ENCODE results near the gene COX4I1. TPM values are rescaled to one million over a fixed set of nuclear protein-coding genes. Genes with fewer than 3 reads are reported as not detected.
A peak's percentile ranks its signal among the peaks of the same experiment; 100 is the strongest.

Gene COX4I1
- total and polyA plus RNA-seq, 2 donors (not counting 1 experiment from before 2014, with no cell fraction given), result 759 to 813 TPM

DNA sequence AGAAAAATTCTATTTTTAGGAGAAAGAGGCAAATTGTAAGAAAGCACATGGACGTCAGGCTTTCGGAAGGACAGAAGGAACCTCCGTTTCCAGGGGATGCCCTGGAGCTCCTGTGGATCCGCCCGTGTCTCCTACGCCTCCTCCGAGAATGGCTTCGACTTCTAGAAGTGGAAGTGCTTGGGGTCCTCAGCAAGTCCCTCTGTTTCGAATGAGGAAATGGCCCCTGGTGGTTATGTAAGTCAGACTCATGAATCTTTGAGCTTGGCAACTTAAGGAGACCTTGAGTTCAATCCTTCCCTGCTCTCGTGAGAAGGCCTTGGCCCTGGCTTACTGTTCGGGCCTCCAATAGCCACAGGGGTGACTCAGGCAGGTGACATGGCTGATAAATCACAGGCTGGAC lies 38.9 kb downstream of the COX4I1 start:
- Histone ChIP-seq H3K4me2 (replicated peaks; ENCODE audit: low read depth, low read length, poor library complexity, severe bottlenecking) (no peak overlapping the region), H4K20me1 (ENCODE audit: control insufficient read depth, insufficient read depth, low read length, poor library complexity, severe bottlenecking) (no peaks in the 10 kb centered on the region), H3K27me3 (replicated peaks in 1 of 4; ENCODE audit: control extremely low read depth in 1 of 4, control insufficient read depth in 3 of 4, insufficient read depth in 4 of 4, low read length in 3 of 4) (peaks cover 0 to 12% (median 0%) of the 10 kb centered on the region in 4 experiments), H3K36me3 (replicated peaks in 1 of 2; ENCODE audit: control extremely low read depth in 1 of 2, control insufficient read depth in 1 of 2, extremely low read depth in 1 of 2, insufficient read depth in 2 of 2, low read length in 1 of 2) (no peaks in the 10 kb centered on the region), H3K27ac (ENCODE audit: low read length in 2 of 2) (no peak overlapping the region), H3K4me3 (ENCODE audit: control extremely low read depth in 1 of 5, extremely low read depth in 1 of 5, insufficient read depth in 1 of 5, low read depth in 2 of 5, low read length in 4 of 5) (no peak overlapping the region), H3K79me2 (ENCODE audit: control insufficient read depth, insufficient read depth, low read length) (no peaks in the 10 kb centered on the region), H2AFZ (ENCODE audit: insufficient read depth, low read depth, low read length, poor library complexity, severe bottlenecking) (no peak overlapping the region), H3K9ac (ENCODE audit: low read length) (no peak overlapping the region), H3K9me3 (ENCODE audit: control extremely low read depth in 1 of 3, control insufficient read depth in 2 of 3, insufficient read depth in 1 of 3, low read length in 2 of 3) (peaks cover 0 to 16% (median 0%) of the 10 kb centered on the region in 3 donors), H3K4me1 (ENCODE audit: control insufficient read depth in 2 of 2, insufficient read depth in 2 of 2, low read length in 2 of 2) (peaks cover 3 to 21% of the 10 kb centered on the region in 2 donors)
- intact Hi-C loops (cut with micrococcal nuclease), result no loop called here
- ChIA-PET CTCF (interaction anchor here (1.0 to 1.3 kb wide), 3 partner anchors 10 to 27 kb away, joined by 3 to 4 read pairs (median 3); no protein-coding TSS in a partner anchor), POLR2A (no interaction called here)
- DNase-seq, result no peak
- no peaks in the 10 kb centered on the region for H3K27me3 Mint-ChIP-seq
- H3K27ac Mint-ChIP-seq, result no peak overlapping the region
- H3K4me3 Mint-ChIP-seq, result no peak overlapping the region
- TF ChIP-seq EZH2 (IDR thresholded peaks at IDR 0.05; ENCODE audit: borderline replicate concordance, insufficient read depth, low read depth, low read length, poor library complexity, severe bottlenecking), result no peak
- TF ChIP-seq, protein P1, sequence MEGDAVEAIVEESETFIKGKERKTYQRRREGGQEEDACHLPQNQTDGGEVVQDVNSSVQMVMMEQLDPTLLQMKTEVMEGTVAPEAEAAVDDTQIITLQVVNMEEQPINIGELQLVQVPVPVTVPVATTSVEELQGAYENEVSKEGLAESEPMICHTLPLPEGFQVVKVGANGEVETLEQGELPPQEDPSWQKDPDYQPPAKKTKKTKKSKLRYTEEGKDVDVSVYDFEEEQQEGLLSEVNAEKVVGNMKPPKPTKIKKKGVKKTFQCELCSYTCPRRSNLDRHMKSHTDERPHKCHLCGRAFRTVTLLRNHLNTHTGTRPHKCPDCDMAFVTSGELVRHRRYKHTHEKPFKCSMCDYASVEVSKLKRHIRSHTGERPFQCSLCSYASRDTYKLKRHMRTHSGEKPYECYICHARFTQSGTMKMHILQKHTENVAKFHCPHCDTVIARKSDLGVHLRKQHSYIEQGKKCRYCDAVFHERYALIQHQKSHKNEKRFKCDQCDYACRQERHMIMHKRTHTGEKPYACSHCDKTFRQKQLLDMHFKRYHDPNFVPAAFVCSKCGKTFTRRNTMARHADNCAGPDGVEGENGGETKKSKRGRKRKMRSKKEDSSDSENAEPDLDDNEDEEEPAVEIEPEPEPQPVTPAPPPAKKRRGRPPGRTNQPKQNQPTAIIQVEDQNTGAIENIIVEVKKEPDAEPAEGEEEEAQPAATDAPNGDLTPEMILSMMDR (IDR thresholded peaks at IDR 0.05), result no peak
- WGBS (ENCODE audit: insufficient coverage), result 71% methylated on average over 10 of the region's 11 CpGs
- peaks cover 4% of the 10 kb centered on the region for H3K4me1 Mint-ChIP-seq
- peaks cover 2% of the 10 kb centered on the region for H3K9me3 Mint-ChIP-seq (ENCODE audit: insufficient read depth)
- ATAC-seq (ENCODE audit: low read depth), result no peak

- ChIA-PET POLR2A (no interaction called here), CTCF (interaction anchor here (1.0 to 1.3 kb wide), 3 partner anchors 9 to 27 kb away, joined by 3 to 4 read pairs (median 3); no protein-coding TSS in a partner anchor)
- Mint-ChIP-seq H3K27ac (peak overlapping the region; percentile 56), H3K4me3 (no peak overlapping the region), H3K27me3 (no peaks in the 10 kb centered on the region), H3K9me3 (ENCODE audit: insufficient read depth) (peaks cover 2% of the 10 kb centered on the region), H3K4me1 (peaks cover 2% of the 10 kb centered on the region)
- no peak for ATAC-seq (ENCODE audit: low read depth)
- no peaks in the 10 kb centered on the region for H3K36me3 ChIP-seq (replicated peaks in 1 of 2; ENCODE audit: control extremely low read depth in 1 of 2, control insufficient read depth in 1 of 2, extremely low read depth in 1 of 2, insufficient read depth in 2 of 2, low read length in 1 of 2)
- peaks cover 0 to 17% of the 10 kb centered on the region in 2 donors for H3K4me1 ChIP-seq (ENCODE audit: control insufficient read depth in 2 of 2, insufficient read depth in 2 of 2, low read length in 2 of 2)
- H4K20me1 ChIP-seq (ENCODE audit: control insufficient read depth, insufficient read depth, low read length, poor library complexity, severe bottlenecking), result no peaks in the 10 kb centered on the region
- peaks cover 0 to 8% (median 0%) of the 10 kb centered on the region in 4 experiments for H3K27me3 ChIP-seq (replicated peaks in 1 of 4; ENCODE audit: control extremely low read depth in 1 of 4, control insufficient read depth in 3 of 4, insufficient read depth in 4 of 4, low read length in 3 of 4)
- TF ChIP-seq, protein P1 (IDR thresholded peaks at IDR 0.05), result no peak
- no peak for TF ChIP-seq EZH2 (IDR thresholded peaks at IDR 0.05; ENCODE audit: borderline replicate concordance, insufficient read depth, low read depth, low read length, poor library complexity, severe bottlenecking)
- no peak overlapping the region for H3K9ac ChIP-seq (ENCODE audit: low read length)
- no peaks in the 10 kb centered on the region for H3K79me2 ChIP-seq (ENCODE audit: control insufficient read depth, insufficient read depth, low read length)
- DNase-seq, result no peak
- H2AFZ ChIP-seq (ENCODE audit: insufficient read depth, low read depth, low read length, poor library complexity, severe bottlenecking), result no peak overlapping the region
- intact Hi-C loops (cut with micrococcal nuclease), result no loop called here
- H3K27ac ChIP-seq (ENCODE audit: low read length in 2 of 2), result no peak overlapping the region
- H3K9me3 ChIP-seq (ENCODE audit: control extremely low read depth in 1 of 3, control insufficient read depth in 2 of 3, insufficient read depth in 1 of 3, low read length in 2 of 3), result peaks cover 0 to 12% (median 0%) of the 10 kb centered on the region in 3 donors
- H3K4me3 ChIP-seq (ENCODE audit: control extremely low read depth in 1 of 5, extremely low read depth in 1 of 5, insufficient read depth in 1 of 5, low read depth in 2 of 5, low read length in 4 of 5), result no peak overlapping the region
- H3K4me2 ChIP-seq (replicated peaks; ENCODE audit: low read depth, low read length, poor library complexity, severe bottlenecking), result no peak overlapping the region
- 96% methylated on average over 18 of the region's 21 CpGs for WGBS (ENCODE audit: insufficient coverage)
Measured at GRCh38 chr16:85838876-85839585, 39.5 kb downstream of the COX4I1 start.

Data from B cell (primary cell).